Liver (tissue), 9 donors: Measurements from ENCODE around the gene KLK13. TPM values are rescaled to one million over a fixed set of nuclear protein-coding genes. Genes with fewer than 3 reads are reported as not detected.

ENCODE experiments used
- DNase-seq: peaks from one replicate; pipeline ENCODE4 v3.0.0-alpha.2; 2017; ENCODE audit warnings: low spot score
- H3K27ac ChIP-seq, 2 donors: one replicate each; pipeline ENCODE4 v1.7.0; 2013; ENCODE audit warnings: inconsistent platforms in 2 of 2, low read length in 2 of 2, control low read depth in 1 of 2, low read depth in 1 of 2, mild to moderate bottlenecking in 1 of 2
- H3K27me3 ChIP-seq, 4 donors: one replicate each; pipeline versions ENCODE4 v1.6.1 to v1.7.0; 2013; ENCODE audit warnings: low read length in 3 of 4, inconsistent platforms in 1 of 4, mild to moderate bottlenecking in 1 of 4, moderate library complexity in 1 of 4; ENCODE audit not compliant: control insufficient read depth in 4 of 4, insufficient read depth in 4 of 4
- H3K36me3 ChIP-seq, 4 donors: one replicate each; pipeline versions ENCODE4 v1.6.1 to v1.7.0; 2013; ENCODE audit warnings: low read length in 3 of 4, mild to moderate bottlenecking in 3 of 4, low read depth in 1 of 4, moderate library complexity in 1 of 4; ENCODE audit not compliant: control insufficient read depth in 4 of 4, insufficient read depth in 3 of 4
- H3K4me1 ChIP-seq, 4 donors: one replicate each; pipeline versions ENCODE4 v1.6.1 to v1.7.0; 2013; ENCODE audit warnings: low read length in 3 of 4, mild to moderate bottlenecking in 3 of 4, moderate library complexity in 1 of 4; ENCODE audit not compliant: control insufficient read depth in 4 of 4, insufficient read depth in 4 of 4
- H3K4me3 ChIP-seq, 3 donors: one replicate each; pipeline versions ENCODE4 v1.6.1 to v1.7.0; 2013; ENCODE audit warnings: low read length in 3 of 3, control low read depth in 1 of 3, low read depth in 1 of 3, mild to moderate bottlenecking in 1 of 3
- H3K9ac ChIP-seq, 2 donors: one replicate each; pipeline ENCODE4 v1.7.0; 2013; ENCODE audit warnings: low read length in 2 of 2, mild to moderate bottlenecking in 2 of 2, moderate library complexity in 2 of 2, control low read depth in 1 of 2, low read depth in 1 of 2
- H3K9me3 ChIP-seq, 4 donors: one replicate each; pipeline versions ENCODE4 v1.6.1 to v1.7.0; 2013; ENCODE audit warnings: low read length in 3 of 4; ENCODE audit not compliant: control insufficient read depth in 4 of 4
- ATF3 ChIP-seq: IDR thresholded peaks from 2 replicates; pipeline ENCODE4 v1.6.1; 2016; ENCODE audit warnings: antibody characterized with exemption
- CTCF ChIP-seq: fragments of 150-350 bp; IDR thresholded peaks from 2 replicates; pipeline ENCODE4 v1.5.1; 2017; ENCODE audit warnings: improper control_type of control experiment, low read depth, low read length; ENCODE audit not compliant: missing input control
- EGR1 ChIP-seq, 2 donors: IDR thresholded peaks; 2 replicates each; pipeline ENCODE4 v1.6.1; 2016 to 2018; ENCODE audit warnings: antibody characterized with exemption in 2 of 2, low read depth in 2 of 2
- FOXA1 ChIP-seq: IDR thresholded peaks from 2 replicates; pipeline ENCODE4 v1.6.1; 2016; ENCODE audit warnings: antibody characterized with exemption
- FOXA2 ChIP-seq: IDR thresholded peaks from 2 replicates; pipeline ENCODE4 v1.6.1; 2016; ENCODE audit warnings: antibody characterized with exemption
- GABPA ChIP-seq, 2 donors: IDR thresholded peaks in 1 of 2; conservative IDR thresholded peaks in 1 of 2; 2 replicates each; pipeline ENCODE4 v1.6.1; 2016; ENCODE audit warnings: antibody characterized with exemption in 2 of 2, mild to moderate bottlenecking in 1 of 2, moderate library complexity in 1 of 2
- HNF4A ChIP-seq, 2 donors: conservative IDR thresholded peaks; 2 replicates each; pipeline ENCODE4 v1.6.1; 2016; ENCODE audit warnings: antibody characterized with exemption in 2 of 2, mild to moderate bottlenecking in 2 of 2
- HNF4G ChIP-seq: IDR thresholded peaks from 2 replicates; pipeline ENCODE4 v1.6.1; 2016; ENCODE audit warnings: antibody characterized with exemption
- JUND ChIP-seq, 2 donors: IDR thresholded peaks; 2 replicates each; pipeline ENCODE4 v1.6.1; 2016; ENCODE audit warnings: antibody characterized with exemption in 2 of 2
- NR2F2 ChIP-seq: IDR thresholded peaks from 2 replicates; pipeline ENCODE4 v1.6.1; 2016; ENCODE audit warnings: antibody characterized with exemption
- RAD21 ChIP-seq, 2 donors: IDR thresholded peaks; 2 replicates each; pipeline ENCODE4 v1.6.1; 2016; ENCODE audit warnings: antibody characterized with exemption in 2 of 2, mild to moderate bottlenecking in 2 of 2
- REST ChIP-seq: IDR thresholded peaks from 2 replicates; pipeline ENCODE4 v1.6.1; 2016; ENCODE audit warnings: antibody characterized with exemption, mild to moderate bottlenecking
- RXRA ChIP-seq, 2 donors: IDR thresholded peaks; 2 replicates each; pipeline ENCODE4 v1.6.1; 2017 to 2018; ENCODE audit warnings: antibody characterized with exemption in 2 of 2, mild to moderate bottlenecking in 1 of 2
- SP1 ChIP-seq: IDR thresholded peaks from 2 replicates; pipeline ENCODE4 v1.6.1; 2018; ENCODE audit warnings: antibody characterized with exemption, mild to moderate bottlenecking
- TAF1 ChIP-seq: conservative IDR thresholded peaks from 2 replicates; pipeline ENCODE4 v1.6.1; 2016; ENCODE audit warnings: antibody characterized with exemption, mild to moderate bottlenecking
- YY1 ChIP-seq: IDR thresholded peaks from 2 replicates; pipeline ENCODE4 v1.6.1; 2016; ENCODE audit warnings: antibody characterized with exemption, mild to moderate bottlenecking
- ZBTB33 ChIP-seq: IDR thresholded peaks from 2 replicates; pipeline ENCODE4 v1.6.1; 2016; ENCODE audit warnings: antibody characterized with exemption
- WGBS: extraction: QIAGEN DNeasy Blood & Tissue Kit; methylation state at CpG from one replicate; pipeline ENCODE4 v1.1.7; 2013; 5-methylcytosine and 5-hydroxymethylcytosine counted together
- polyA plus RNA-seq, 2 donors: library from polyadenylated mRNA; stranded (reverse) in 1 of 2; unstranded in 1 of 2; fragments of 200-250 nt in 1 of 2; fragments of >200 nt in 1 of 2; fragmentation: Nextera tagmentation in 1 of 2; extraction: Ambion mirVana in 1 of 2; gene quantifications; one replicate each; pipeline versions ENCODE4 v1.2.1 to v1.2.3, GENCODE V29; 2013 to 2015
- total RNA-seq, 2 donors: library from RNA; depleted of rRNA; stranded (reverse); fragments of >200 nt; gene quantifications; one replicate each; pipeline ENCODE4 v1.2.3, GENCODE V29; 2014
- donor health status: healthy.
- donor health status: healthy.
- donor health status: healthy.
- donor health status: healthy.
- donor health status: healthy.

The KLK13 gene
- total and polyA plus RNA-seq, 4 donors, result not detected

- no peaks in the 10 kb centered on the region for H3K9me3 ChIP-seq
- peaks cover 6 to 12% (median 9%) of the 10 kb centered on the region in 4 donors for H3K4me1 ChIP-seq
- peaks cover 3 to 15% (median 10%) of the 10 kb centered on the region in 4 donors for H3K36me3 ChIP-seq
- 96% methylated on average over 7 of the region's 7 CpGs for WGBS
- no peak overlapping the region for H3K9ac ChIP-seq
- TF ChIP-seq ZBTB33, result no peak
- TF ChIP-seq HNF4A (conservative IDR thresholded peaks at IDR 0.05), result no peak
- no peak for TF ChIP-seq YY1
- TF ChIP-seq GABPA (IDR thresholded peaks at IDR 0.05 in 1 of 2, conservative IDR thresholded peaks at IDR 0.05 in 1 of 2), result no peak
- no peak for TF ChIP-seq FOXA2
- no peak for TF ChIP-seq REST
- TF ChIP-seq HNF4G, result no peak
- no peak for TF ChIP-seq ATF3
- TF ChIP-seq EGR1 (IDR thresholded peaks at IDR 0.05; ENCODE audit: low read depth in 2 of 2), result no peak
- no peak for TF ChIP-seq NR2F2
- no peak for TF ChIP-seq JUND (IDR thresholded peaks at IDR 0.05)
- TF ChIP-seq RXRA (IDR thresholded peaks at IDR 0.05), result no peak
- no peak for TF ChIP-seq SP1
- TF ChIP-seq FOXA1, result no peak
- no peak for TF ChIP-seq CTCF
- TF ChIP-seq RAD21 (IDR thresholded peaks at IDR 0.05), result no peak
- no peak for TF ChIP-seq TAF1
- H3K27ac ChIP-seq, result no peak overlapping the region
- DNase-seq, result no peak
- no peak overlapping the region for H3K4me3 ChIP-seq
- no peaks in the 10 kb centered on the region for H3K27me3 ChIP-seq
Measured at GRCh38 chr19:51102991-51103390, 38.1 kb upstream of the KLK13 start.
